ENCODE results near the gene GAGE10. TPM values are rescaled to one million over a fixed set of nuclear protein-coding genes. Genes with fewer than 3 reads are reported as not detected.

The GAGE10 gene
- total RNA-seq, 4 donors from 2014 or later = not detected

- H3K4me3 ChIP-seq = no peak overlapping the region
- no peaks in the 10 kb centered on the region for H3K9me3 ChIP-seq
- H3K27ac ChIP-seq = no peak overlapping the region
- no peak for DNase-seq (ENCODE audit: low spot score in 2 of 2)
- TF ChIP-seq EP300 (IDR thresholded peaks at IDR 0.05) = no peak
- TF ChIP-seq POLR2A (IDR thresholded peaks at IDR 0.05) = no peak
- TF ChIP-seq CTCF (IDR thresholded peaks at IDR 0.05) = no peak
- 87 to 96% methylated on average over 3 of the region's 3 CpGs for WGBS, 2 donors
- H3K36me3 ChIP-seq = peaks cover 0 to 10% (median 0%) of the 10 kb centered on the region in 3 donors
- no peaks in the 10 kb centered on the region for H3K4me1 ChIP-seq
- H3K27me3 ChIP-seq = no peaks in the 10 kb centered on the region
Measured at GRCh38 chrX:49284212-49284611, 19.2 kb upstream of the GAGE10 start.

- no peak overlapping the region for H3K4me3 ChIP-seq
- H3K27me3 ChIP-seq = no peaks in the 10 kb centered on the region
- no peaks in the 10 kb centered on the region for H3K4me1 ChIP-seq
- WGBS, 2 donors = 88 to 90% methylated on average over 5 to 11 of the region's 18 CpGs
- peaks cover 0 to 10% (median 0%) of the 10 kb centered on the region in 3 donors for H3K36me3 ChIP-seq
- no peak for DNase-seq (ENCODE audit: low spot score in 2 of 2)
- no peak overlapping the region for H3K27ac ChIP-seq
- TF ChIP-seq POLR2A (IDR thresholded peaks at IDR 0.05) (no peak), EP300 (IDR thresholded peaks at IDR 0.05) (no peak), CTCF (IDR thresholded peaks at IDR 0.05) (no peak)
- H3K9me3 ChIP-seq = no peaks in the 10 kb centered on the region
Measured at GRCh38 chrX:49286136-49286535, 17.3 kb upstream of the GAGE10 start.

GRCh38 chrX:49286581-49286980 lies 16.9 kb upstream of the GAGE10 start:
- no peak overlapping the region for H3K27ac ChIP-seq
- H3K4me1 ChIP-seq = no peaks in the 10 kb centered on the region
- DNase-seq (ENCODE audit: low spot score in 2 of 2) = no peak
- H3K4me3 ChIP-seq = no peak overlapping the region
- no peaks in the 10 kb centered on the region for H3K27me3 ChIP-seq
- no peak for TF ChIP-seq EP300 (IDR thresholded peaks at IDR 0.05)
- TF ChIP-seq POLR2A (IDR thresholded peaks at IDR 0.05) = no peak
- no peak for TF ChIP-seq CTCF (IDR thresholded peaks at IDR 0.05)
- H3K9me3 ChIP-seq = no peaks in the 10 kb centered on the region
- H3K36me3 ChIP-seq = peaks cover 0 to 10% (median 0%) of the 10 kb centered on the region in 3 donors
- 40 to 65% methylated on average over 1 to 3 of the region's 4 CpGs for WGBS, 2 donors

- WGBS, 2 donors = 100% methylated on average over 1 of the region's 1 CpG
- DNase-seq (ENCODE audit: low spot score in 2 of 2) = no peak
- Histone ChIP-seq H3K4me1 (peaks cover 0 to 3% (median 0%) of the 10 kb centered on the region in 4 donors), H3K27ac (no peak overlapping the region), H3K27me3 (no peaks in the 10 kb centered on the region), H3K36me3 (peaks cover 0 to 10% (median 0%) of the 10 kb centered on the region in 3 donors), H3K9me3 (no peaks in the 10 kb centered on the region), H3K4me3 (no peak overlapping the region)
- no peak for TF ChIP-seq CTCF (IDR thresholded peaks at IDR 0.05)
- TF ChIP-seq EP300 (IDR thresholded peaks at IDR 0.05) = no peak
- no peak for TF ChIP-seq POLR2A (IDR thresholded peaks at IDR 0.05)
Measured at GRCh38 chrX:49287665-49288064, 15.8 kb upstream of the GAGE10 start.

- Histone ChIP-seq H3K27me3 (no peaks in the 10 kb centered on the region), H3K27ac (no peak overlapping the region), H3K36me3 (peaks cover 0 to 10% (median 0%) of the 10 kb centered on the region in 3 donors), H3K9me3 (no peaks in the 10 kb centered on the region), H3K4me3 (no peak overlapping the region), H3K4me1 (peaks cover 0 to 3% (median 0%) of the 10 kb centered on the region in 4 donors)
- TF ChIP-seq POLR2A (IDR thresholded peaks at IDR 0.05) (no peak), CTCF (IDR thresholded peaks at IDR 0.05) (no peak), EP300 (IDR thresholded peaks at IDR 0.05) (no peak)
- WGBS, 2 donors = 60 to 62% methylated on average over 2 to 7 of the region's 7 CpGs
- DNase-seq (ENCODE audit: low spot score in 2 of 2) = no peak
Measured at GRCh38 chrX:49290215-49290614, 13.2 kb upstream of the GAGE10 start.

Data from tibial nerve (tissue), 4 donors.